Neural progenitor cell (in vitro differentiated cells): ENCODE data around the gene DNAI7.

Source experiments
- EZH2 ChIP-seq: fragments of 200-600 bp; sonication (generic); IDR thresholded peaks from 2 replicates; pipeline ENCODE4 v1.6.1; 2017; ENCODE audit warnings: antibody characterized with exemption, mild to moderate bottlenecking, moderate library complexity
- EZH2phosphoT487 ChIP-seq: fragments of 200-600 bp; sonication (generic); IDR thresholded peaks from 2 replicates; pipeline ENCODE4 v1.6.1; 2017; ENCODE audit warnings: antibody characterized with exemption
- TF ChIP-seq, protein P1 (sequence below): fragments of 200-600 bp; sonication (generic); IDR thresholded peaks from 2 replicates; pipeline ENCODE4 v1.5.1; 2017; ENCODE audit warnings: antibody characterized with exemption, mild to moderate bottlenecking

DNA sequence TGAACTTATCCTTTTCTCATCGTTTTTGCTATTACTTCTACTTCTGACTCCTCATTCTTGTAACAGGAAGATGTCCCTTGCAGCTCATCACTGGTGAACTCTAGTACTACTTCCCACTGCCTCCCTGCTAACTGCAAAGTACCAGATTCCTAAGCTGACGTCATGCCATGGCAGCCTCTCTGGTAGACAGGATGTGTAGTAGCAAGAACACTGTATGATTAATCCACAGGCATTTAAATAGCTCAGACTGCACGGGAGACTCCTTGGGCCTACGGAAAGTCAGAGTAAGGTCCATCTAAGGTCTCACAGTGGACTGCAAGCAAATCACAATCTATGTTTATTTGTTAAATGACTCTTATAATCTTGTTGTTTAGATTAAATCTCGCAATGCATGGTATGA, 43.5 kb downstream of the DNAI7 start:
- TF ChIP-seq, protein P1, sequence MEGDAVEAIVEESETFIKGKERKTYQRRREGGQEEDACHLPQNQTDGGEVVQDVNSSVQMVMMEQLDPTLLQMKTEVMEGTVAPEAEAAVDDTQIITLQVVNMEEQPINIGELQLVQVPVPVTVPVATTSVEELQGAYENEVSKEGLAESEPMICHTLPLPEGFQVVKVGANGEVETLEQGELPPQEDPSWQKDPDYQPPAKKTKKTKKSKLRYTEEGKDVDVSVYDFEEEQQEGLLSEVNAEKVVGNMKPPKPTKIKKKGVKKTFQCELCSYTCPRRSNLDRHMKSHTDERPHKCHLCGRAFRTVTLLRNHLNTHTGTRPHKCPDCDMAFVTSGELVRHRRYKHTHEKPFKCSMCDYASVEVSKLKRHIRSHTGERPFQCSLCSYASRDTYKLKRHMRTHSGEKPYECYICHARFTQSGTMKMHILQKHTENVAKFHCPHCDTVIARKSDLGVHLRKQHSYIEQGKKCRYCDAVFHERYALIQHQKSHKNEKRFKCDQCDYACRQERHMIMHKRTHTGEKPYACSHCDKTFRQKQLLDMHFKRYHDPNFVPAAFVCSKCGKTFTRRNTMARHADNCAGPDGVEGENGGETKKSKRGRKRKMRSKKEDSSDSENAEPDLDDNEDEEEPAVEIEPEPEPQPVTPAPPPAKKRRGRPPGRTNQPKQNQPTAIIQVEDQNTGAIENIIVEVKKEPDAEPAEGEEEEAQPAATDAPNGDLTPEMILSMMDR, result no peak
- TF ChIP-seq EZH2, result no peak
- TF ChIP-seq EZH2phosphoT487, result no peak
